ELR (cell line): ENCODE measurements around the gene SLC16A5.
A peak's percentile ranks its signal among the peaks of the same experiment; 100 is the strongest.
"Not testable (repeated sequence)": the region's sequence is repeated elsewhere in the genome, so short reads cannot be mapped to it uniquely, and the experiment has no call there.

Experiments used
- DNase-seq: peaks from one replicate; pipeline ENCODE4 v3.0.0-alpha.2; 2015; ENCODE audit warnings: low read depth

SLC16A5 gene

GRCh38 chr17:75110234-75110937, 22.6 kb downstream of the SLC16A5 start:
- peak; percentile 50 for DNase-seq

GRCh38 chr17:75111777-75112335, 24.1 kb downstream of the SLC16A5 start:
- no peak for DNase-seq

- peak; percentile 94 for DNase-seq
Measured at GRCh38 chr17:75113798-75114551, 26.2 kb downstream of the SLC16A5 start.

- no peak for DNase-seq
Measured at GRCh38 chr17:75114552-75115314, 27.0 kb downstream of the SLC16A5 start.

- no peak for DNase-seq
Measured at GRCh38 chr17:75115555-75115954, 27.8 kb downstream of the SLC16A5 start.

- no peak for DNase-seq
Measured at GRCh38 chr17:75116737-75117136, 29.0 kb downstream of the SLC16A5 start.

GRCh38 chr17:75118307-75118706, 30.6 kb downstream of the SLC16A5 start:
- no peak for DNase-seq

- DNase-seq, result peak; percentile 62
Measured at GRCh38 chr17:75124041-75124818, 36.5 kb downstream of the SLC16A5 start.

GRCh38 chr17:75124819-75125162, 37.0 kb downstream of the SLC16A5 start:
- DNase-seq, result no peak

GRCh38 chr17:75125984-75126383, 38.2 kb downstream of the SLC16A5 start:
- DNase-seq, result no peak

- DNase-seq, result no peak
Measured at GRCh38 chr17:75126954-75127353, 39.2 kb downstream of the SLC16A5 start.

- DNase-seq, result not testable (repeated sequence)
Measured at GRCh38 chr17:75127936-75128335, 40.2 kb downstream of the SLC16A5 start.

GRCh38 chr17:75128694-75129505, 41.1 kb downstream of the SLC16A5 start:
- DNase-seq, result no peak

GRCh38 chr17:75129576-75129975, 41.8 kb downstream of the SLC16A5 start:
- DNase-seq, result no peak

GRCh38 chr17:75130059-75130631, 42.4 kb downstream of the SLC16A5 start:
- DNase-seq, result no peak

- peak; percentile 85 for DNase-seq
Measured at GRCh38 chr17:75130632-75131277, 43.0 kb downstream of the SLC16A5 start.

GRCh38 chr17:75131278-75132017, 43.7 kb downstream of the SLC16A5 start, which contains the start of gene NT5C:
TSS of gene NT5C (minus strand) at chr17:75131742. CDS start at chr17:75131707, 35 bp downstream.
- peak; percentile 90 for DNase-seq

GRCh38 chr17:75132018-75133000, 44.6 kb downstream of the SLC16A5 start:
- not testable (repeated sequence) for DNase-seq
